ENCODE data around the gene PPP1R9A. TPM values are rescaled to one million over a fixed set of nuclear protein-coding genes. Genes with fewer than 3 reads are reported as not detected.

PPP1R9A gene
- total and polyA plus RNA-seq, 10 of the 15 experiments (the other 5 are each of a cell fraction or from before 2014, with no cell fraction given), result 0.04 to 0.12 TPM; not detected in 8

- TF ChIP-seq ZBTB4 (CRISPR knock-in tag; IDR thresholded peaks at IDR 0.05) (no peak), ATF3 (IDR thresholded peaks at IDR 0.05; ENCODE audit: borderline replicate concordance, extremely low read depth, low read depth, low read length) (no peak), CHD4 (IDR thresholded peaks at IDR 0.05) (no peak), ATF2 (IDR thresholded peaks at IDR 0.05; ENCODE audit: low read length) (no peak), ZBTB40 (IDR thresholded peaks at IDR 0.05; ENCODE audit: borderline replicate concordance) (no peak), RAD51 (IDR thresholded peaks at IDR 0.05) (no peak), ZSCAN29 (IDR thresholded peaks at IDR 0.05) (no peak), RELA (IDR thresholded peaks at IDR 0.05; ENCODE audit: borderline replicate concordance, partially characterized antibody) (no peak)
These were observed 55.3 kb downstream of the PPP1R9A start (continued) for GRCh38 chr7:94962661-94963060.

Data from GM12878 (cell line).